Activated T-helper 1 cell treated with Interleukin-2 at 50 U/mL for 16 hours (primary cell): ENCODE data around the gene HPCAL1.

Experiments used
- DNase-seq: peaks from one replicate; pipeline ENCODE4 v3.0.0-alpha.2; 2020; ENCODE audit warnings: low read depth

HPCAL1 gene

DNA sequence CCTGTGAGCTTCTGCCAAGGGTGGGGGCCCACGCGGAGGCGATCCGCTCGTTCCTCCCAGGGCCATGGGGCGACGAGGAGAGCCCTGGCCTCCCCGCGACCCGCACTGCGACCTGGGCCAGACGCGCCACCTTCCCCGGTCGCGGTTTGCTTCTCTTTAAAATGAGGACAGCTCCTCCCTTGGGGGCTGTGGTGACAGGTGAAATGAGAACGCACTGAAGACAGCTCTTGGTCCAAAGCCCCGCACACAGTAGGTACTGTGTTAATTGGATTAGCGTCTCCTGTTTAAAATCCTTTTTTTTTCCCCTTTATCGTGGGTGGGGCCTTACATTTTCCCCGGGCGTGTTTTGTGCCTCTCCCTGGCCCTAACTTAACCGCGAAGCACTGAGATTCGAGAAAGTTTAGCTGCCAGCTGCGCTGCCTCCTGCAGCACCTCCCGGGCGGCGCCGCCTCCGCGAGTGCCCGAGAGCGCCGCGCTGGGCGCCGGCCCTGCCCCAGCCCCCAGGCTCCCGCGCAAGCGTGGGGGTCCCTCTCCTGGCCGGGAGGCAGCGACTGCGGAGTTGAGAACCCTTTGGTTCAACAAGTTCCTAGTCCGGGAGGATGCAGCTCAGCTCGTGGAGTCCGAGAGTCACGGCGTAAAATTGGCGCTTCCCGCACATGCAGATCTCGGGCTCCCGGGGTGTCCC, 1.1 kb downstream of the HPCAL1 start:
- no peak for DNase-seq

DNA sequence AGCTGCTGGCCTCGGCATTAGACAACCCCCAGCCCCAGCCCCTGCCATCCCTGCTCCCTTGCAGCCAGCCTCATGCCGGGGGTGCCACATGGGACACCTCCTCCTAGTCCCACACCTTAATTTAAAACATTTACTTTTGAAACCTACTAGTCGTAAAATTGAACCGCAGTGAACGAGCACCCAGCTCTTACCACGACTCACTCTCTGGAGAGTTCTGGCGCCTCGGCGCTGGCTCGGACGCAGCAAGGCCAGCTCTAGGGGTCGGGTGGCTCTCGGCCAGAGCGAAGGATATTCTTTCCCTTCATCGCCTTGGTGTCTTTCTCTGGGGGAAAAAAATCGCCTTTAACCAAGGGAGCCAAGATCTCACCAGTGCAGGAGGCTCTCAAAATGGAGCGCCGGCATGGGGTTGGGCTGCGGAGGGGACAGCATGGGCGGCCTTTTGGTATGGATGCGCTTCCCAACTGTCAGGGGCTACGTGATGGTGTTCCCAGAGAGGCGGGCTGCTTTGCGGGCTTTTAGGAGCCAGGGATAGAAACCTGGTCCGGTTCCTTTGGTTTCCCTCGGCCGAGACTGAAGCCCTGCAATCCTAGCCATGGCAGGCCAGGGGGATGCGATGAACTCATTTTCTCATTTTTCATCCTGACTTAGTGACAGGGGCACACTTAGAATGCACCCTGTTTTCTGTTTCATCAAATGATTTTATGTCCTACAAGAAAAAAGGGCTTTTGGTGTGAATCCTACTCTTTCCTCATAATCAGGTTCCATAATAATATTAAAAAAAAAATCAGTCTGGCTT, 2.0 kb downstream of the HPCAL1 start:
- DNase-seq, result no peak

DNA sequence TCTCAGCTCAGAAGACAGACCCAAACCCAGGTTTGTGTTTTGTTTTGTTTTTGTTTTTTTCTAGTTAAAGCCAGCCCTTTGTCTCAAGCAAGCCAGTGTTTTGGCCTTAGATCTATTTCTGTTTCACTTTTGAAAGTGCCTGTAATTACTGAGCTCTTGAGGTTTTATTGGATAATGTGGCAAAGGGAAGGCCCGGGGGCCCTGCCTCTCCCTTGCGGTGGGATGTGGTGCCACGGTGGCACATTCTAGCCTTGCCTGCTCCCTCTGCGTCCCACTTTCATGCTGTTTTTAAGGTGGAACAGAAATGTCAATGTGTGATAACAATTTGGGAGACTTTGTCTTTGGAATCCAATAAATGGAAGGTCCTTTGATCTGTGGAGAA, 2.5 kb downstream of the HPCAL1 start:
- no peak for DNase-seq

DNA sequence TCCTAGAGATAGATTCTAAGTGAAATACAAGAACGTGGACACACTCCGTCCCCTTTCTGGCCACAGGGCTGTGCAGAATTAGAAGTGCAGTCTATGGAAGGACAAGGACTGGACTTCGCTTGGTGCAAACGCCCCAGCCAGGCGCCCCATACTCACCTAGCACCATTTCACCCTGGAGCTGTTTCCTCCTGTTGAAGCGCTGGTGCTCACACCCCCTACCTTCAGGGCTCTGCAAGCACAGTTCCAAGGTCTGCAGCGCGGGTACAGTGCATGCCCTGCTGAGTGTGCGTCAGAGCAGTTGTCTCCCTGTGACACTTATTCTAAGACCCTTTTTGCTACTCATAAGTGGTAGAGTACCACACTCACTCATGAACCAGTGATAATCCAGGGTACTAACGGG, 3.0 kb downstream of the HPCAL1 start:
- DNase-seq, result no peak

DNA sequence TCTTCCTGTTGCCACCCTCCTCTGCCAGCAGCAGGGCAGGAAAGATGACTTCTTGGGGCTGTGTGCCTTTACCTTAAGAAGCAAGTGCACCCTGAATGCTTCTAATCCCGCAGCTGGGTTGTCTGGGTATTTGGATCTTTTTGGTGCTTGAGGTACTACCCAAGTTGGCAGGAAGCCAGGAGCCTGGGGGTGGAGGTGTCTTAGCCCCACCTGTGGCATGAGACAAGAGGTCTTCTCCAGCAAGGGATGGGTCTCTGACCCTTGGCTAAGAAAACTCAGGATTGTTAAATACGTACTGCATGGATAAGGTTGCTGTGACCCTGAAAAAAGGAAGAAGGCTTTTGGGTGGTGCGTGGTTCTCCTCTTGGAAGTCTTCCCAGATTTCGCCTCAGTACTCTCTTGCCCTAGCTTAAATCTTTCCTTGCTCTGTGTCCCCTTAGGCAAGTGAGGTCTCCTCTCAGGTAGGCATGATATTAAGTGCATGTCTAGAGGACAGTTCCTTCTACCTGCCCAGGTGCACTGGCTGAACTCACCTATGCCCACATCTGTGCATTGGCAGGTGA, 4.3 kb downstream of the HPCAL1 start:
- no peak for DNase-seq

DNA sequence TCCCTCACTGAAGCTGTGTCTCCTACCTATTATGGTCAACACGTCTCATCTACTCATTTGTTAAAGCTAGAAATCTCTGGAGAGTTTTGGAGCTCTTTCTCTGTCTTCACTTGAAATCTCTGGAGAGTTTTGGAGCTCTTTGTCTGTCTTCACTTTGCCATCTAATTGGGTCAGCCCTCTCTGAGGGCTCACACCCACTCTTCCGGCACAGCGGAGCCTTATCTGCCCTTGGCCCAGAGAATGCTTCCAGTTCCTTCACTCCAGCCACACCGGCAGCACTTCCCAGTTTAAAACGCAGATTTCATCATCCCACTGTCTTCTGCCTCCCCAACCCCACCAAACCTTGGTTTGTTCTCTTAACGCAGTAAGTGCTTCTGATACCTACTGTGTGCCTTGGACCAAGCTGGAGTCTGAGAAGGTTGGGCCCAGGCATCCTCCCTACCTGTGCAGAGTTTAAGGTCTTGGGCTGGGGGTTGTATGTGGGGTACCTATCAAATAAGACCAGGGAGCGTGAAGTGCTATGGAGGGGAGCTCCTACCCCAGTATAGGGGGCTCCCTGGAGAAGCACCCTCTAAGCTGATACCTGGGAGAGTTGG, 5.0 kb downstream of the HPCAL1 start:
- no peak for DNase-seq

DNA sequence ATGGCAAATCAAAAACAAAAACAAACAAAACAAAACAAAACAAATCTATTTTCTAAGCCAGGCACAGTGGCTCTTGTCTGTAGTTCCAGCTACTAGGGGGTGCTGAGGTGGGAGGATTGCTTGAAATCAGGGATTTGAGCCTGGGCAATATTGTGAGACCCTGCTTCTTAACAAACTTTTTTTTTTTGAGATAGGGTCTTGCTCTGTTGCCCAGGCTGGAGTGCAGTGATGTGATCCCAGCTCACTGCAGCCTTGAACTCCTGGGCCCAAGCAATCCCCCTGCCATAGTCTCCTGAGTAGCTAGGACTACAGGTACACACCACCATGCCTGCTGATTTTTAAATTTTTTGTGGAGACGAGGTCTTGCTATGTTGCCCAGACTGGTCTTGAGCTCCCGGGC, 6.2 kb downstream of the HPCAL1 start:
- no peak for DNase-seq

DNA sequence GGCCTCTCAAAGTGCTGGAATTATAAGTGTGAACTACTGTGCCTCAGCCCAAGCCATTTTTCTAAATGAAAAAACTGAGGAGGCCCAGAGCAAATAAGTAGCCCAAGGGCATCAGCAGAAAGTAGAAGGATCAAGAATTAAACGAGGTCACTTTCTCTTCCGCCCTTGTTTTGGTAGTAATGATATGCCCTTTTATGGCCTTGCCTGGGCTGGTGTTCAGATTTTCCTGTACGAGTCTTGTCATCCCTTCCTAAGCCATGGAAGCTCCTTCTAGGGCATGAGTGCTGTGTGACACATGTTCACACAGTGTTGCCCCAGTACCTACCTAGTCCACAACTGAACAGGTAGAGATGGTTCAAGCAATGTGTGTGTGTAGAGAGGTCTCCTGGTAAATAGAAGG, 6.6 kb downstream of the HPCAL1 start:
- DNase-seq, result no peak

DNA sequence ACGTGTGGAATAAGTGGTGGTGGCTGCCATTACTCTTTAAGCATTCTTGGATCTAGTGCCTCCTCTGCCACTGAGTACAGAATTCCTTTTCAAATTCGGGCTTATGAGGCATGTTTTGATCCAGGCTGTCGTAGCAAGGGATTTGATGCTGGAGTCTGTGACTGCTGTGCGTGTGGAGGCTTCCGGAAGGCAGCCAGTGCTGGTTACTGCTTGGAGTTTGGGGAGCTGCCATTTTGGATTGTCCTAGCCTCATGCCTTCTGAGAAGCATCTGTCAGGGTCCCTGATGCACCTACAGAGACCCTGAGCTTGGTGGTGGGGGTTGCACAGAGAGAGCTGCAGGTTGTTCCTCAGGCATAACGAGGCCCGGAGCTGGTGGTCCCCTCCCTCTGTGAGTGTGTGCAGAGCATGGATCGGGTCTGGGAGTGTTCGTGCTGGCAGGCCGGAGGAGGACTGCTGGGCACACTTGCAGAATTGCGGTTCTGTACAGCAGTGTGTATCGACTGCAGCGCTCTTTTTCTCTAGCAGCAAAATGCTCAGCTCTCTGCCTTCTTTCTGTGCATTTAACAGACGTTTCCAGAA, 7.7 kb downstream of the HPCAL1 start:
- DNase-seq, result no peak

DNA sequence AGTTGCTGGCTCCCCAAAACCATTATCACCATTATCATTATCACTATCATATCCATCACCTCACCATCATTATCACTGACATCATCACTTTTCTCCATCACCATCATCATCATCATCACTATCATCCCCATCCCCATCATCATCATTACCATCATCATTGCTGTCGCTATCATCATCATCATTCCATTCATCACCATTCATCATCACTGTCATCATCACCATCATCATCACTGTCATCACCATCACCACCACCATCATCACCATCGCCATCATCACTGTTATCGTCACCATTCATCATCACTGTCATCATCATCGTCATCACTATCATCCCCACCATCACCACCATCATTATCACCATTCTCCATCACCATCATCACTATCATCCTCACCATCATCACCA, 9.0 kb downstream of the HPCAL1 start:
- DNase-seq, result no peak

DNA sequence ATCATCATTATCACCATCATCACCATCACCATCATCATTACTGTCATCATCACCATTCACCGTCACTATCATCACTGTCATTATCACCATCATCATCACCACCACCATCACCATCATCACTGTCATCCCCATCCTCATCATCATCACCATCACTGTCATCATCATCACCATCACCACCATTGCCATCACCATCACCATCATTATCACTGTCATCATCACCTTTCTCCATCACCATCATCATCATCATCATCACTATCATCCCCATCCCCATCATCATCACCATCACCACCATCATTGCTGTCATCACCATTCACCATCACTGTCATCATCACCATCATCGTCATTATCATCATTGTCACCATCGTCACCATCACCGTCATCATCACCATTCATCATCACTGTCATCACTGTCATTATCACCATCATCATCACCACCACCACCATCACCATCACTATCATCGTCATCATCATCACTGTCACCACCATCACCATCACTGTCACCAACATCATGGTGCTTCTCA, 9.8 kb downstream of the HPCAL1 start:
- no peak for DNase-seq

DNA sequence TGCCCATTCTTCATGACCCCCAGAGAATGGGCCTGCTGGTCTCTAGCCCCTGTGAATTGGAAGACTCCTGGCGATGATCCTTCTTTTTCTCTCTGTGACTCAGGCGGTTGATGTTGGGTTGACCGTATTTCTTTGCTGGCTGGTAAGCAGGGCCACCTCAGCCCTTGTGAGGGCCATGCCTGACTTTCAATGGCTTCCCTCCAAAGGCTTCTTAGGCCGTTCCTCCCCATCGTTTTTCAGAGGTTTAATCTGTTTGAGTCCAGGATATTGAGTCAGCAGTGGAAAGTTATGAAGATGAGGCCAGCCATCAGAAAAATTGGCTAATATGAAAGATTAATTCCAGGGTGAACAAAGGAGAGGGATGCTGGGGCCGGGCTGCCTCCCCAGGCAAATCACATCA, 13.6 kb downstream of the HPCAL1 start:
- DNase-seq, result no peak

DNA sequence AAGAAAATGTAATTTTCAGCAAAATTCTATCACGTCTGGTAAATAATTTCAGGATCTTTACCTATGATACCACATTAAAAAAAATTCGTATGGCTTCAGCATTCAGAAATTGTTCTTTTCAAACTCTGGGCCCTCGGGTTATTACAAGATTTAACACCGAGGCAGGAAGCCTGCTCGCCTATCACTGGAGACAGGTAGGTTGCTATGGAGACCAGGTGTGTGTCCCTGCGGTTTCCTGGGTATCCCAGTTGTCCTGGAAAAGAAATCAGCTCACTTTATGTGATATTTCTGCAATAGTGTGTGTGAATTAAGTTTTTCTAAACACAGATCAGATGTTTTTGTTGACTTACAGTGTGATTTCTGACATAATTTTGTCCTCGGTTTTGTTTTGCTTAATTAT, 14.2 kb downstream of the HPCAL1 start:
- DNase-seq, result no peak

DNA sequence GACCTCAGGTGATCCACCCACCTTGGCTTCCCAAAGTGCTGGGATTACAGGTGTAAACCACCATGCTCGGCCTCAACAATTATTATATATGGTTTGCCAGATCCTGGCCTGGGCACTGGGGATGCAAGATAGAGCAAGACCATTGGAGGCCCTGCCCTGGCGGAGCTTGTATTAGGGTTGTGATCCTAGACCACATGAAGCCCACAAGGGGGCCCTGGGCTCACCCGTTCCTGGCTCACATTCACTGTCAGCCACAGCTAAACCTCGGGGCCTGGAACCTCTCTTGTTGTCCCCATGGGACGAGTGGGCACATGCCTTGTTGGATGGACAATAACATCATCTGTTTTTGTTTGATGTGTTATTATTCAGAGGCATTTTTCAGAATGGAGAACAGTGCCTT, 14.9 kb downstream of the HPCAL1 start:
- DNase-seq, result no peak

DNA sequence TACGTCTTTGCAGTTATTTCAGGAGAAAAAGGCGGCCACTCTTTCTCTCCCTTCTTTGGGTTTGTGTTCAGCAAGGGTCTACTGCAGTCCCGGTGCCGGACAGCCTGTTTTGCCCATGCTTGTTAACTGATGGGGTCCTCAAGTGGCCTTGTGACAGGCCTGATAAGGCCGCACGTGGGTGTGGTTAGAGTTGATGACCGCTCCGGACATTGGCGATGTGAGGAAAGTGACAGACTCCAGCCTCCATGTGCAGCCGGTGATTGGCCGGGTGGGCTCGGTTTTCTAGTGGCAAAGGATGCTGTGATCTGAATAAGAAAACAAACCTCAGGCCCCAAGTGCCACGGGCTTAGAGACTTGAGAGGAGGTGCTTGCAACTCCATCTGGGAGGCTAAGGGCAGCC, 15.6 kb downstream of the HPCAL1 start:
- DNase-seq, result no peak

DNA sequence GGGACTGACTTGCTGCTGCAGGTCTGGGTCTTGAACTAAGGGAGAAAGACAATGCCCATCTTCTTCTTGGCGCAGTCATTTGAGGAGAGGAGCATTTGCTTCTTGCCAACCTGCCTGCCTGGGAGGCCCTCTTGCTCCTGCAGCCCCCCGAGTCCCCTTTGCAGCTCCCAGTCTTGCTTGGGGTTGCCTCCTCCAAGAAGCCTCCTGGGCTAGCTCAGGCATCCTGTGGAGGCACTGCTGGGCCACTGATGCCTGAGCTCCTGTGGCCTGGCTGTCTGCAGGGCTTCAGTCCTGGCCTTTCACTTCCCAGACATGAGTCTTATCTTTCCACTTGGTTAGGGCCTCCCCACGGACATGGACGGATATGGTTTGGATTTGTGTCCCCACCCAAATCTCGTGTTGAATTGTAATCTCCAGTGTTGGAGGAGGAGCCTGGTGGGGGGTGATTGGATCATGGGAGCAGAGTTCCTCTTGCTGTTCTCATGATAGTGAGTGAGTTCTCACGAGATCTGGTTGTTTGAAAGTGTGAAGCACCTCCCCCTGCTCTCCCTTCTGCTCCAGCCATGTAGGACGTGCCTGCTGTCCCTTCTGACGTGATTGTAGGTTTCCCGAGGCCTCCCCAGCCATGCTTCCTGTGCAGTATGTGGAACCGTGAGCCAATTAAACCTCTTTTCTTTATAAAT, 17.3 kb downstream of the HPCAL1 start:
- DNase-seq, result no peak

DNA sequence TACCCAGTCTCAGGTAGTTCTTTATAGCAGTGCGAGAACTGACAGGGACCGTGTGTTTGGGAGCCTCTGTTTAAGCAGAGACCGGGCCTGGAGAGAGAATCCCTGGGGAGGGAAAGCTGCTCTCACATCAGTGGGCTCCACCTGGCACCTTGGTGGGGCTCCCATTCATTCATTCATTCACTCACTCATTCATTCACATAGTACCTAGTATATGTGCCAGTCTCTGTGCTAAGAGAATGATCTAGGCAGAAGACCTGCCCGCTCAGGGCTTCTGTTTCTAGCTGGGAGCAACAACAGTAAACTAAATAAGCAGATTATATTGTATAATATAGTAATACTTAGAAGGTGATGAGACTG, 17.8 kb downstream of the HPCAL1 start:
- no peak for DNase-seq

DNA sequence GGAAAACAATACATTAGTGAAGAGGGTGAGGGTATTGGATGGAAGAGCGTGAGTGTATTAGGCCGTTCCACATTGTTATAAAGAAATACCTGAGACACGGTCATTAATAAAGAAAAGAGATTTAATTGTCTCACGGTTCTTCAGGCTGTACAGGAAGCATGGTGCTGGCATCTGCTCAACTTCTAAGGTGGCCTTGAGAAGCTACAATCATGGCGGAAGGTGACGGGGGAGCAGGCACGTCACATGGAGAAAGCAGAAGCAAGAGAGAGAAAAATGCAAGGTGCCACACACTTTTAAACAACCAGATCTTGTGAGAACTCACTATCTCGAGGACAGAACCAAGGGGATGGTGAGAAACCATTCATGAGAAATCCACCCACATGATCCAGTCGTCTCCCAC, 18.2 kb downstream of the HPCAL1 start:
- no peak for DNase-seq

DNA sequence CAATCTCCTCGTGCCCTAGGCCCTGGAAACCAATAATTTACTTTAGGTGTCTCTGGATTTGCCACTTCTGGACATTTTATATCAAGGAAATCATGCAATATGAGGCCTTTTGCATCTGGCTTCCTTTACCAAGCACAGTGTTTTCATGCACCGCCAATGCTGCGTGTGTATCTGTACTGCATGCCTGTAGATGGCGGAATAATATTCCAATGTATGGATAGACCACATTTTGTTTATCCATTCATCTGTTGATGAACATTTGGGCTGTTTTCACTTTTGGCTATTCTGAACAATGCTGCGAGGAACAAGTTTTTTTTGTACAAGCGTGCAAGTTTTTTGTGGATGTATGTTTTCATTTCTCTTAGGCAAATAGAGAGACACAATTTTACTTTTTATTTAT, 18.9 kb downstream of the HPCAL1 start:
- no peak for DNase-seq

DNA sequence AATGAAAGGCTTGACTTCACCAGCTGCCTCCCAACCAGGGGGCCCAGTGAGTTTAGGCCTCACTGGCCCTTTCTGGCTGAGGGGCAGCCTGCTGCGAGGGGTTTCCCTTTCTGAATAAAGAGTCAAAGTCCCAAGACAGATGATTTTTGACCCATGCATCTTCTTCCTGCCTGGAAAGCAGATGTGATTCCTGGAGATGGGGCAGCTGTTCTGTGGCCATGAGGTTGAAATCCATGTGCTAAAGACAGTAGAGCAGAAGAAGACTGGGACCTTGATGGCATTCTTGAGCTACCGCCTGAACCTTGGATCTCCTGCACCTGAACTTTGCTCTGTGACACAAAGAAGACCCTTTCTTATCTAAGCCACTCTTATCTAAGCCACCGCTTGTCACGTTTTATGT, 19.8 kb downstream of the HPCAL1 start:
- DNase-seq, result no peak

DNA sequence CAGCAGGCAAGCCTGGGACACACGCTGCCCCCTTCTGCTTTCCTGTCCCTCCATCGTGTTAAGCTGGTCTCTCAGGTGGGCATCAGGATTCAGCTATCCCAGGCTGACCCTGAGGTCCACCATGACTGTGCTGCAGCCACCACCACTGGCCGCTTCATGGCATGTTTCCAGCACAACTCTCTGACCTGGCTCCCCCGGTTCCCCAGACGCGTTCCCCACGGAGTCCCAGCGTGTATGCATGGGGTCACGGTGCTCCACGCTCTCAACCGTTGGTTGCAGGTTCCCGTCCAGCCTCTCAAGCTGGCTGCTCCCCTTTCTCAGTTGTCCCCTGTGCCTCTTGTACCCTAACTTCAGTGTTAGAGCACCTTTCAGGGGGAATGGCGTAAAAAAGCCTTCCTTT, 20.3 kb downstream of the HPCAL1 start:
- DNase-seq, result no peak

DNA sequence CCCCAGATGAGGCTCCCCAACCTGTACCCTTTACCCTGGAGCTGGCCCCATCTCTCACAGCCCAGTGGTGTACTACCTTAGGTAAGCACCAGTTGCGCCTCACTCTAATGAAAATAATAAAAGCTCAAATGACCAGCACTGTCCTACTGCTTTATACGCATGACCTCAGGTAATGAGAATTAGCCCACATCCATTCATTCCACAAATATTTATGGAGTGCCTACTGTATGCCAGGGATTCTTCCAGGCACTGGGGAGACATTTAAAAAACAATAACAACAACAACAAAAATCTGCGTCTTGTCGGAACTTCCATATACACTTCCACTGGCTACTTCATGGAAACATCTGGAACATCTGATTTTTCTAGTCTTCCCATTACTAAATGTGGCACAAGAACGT, 20.8 kb downstream of the HPCAL1 start:
- no peak for DNase-seq
